ENCODE data around the gene IRX3. TPM values are rescaled to one million over a fixed set of nuclear protein-coding genes. Genes with fewer than 3 reads are reported as not detected.

IRX3 gene
- total and polyA plus RNA-seq, 10 of the 15 experiments (the other 5 are each of a cell fraction or from before 2014, with no cell fraction given): 0.05 TPM; not detected in 9

GRCh38 chr16:54282202-54282927 is 4.2 kb downstream of the IRX3 start:
- CTCF ChIA-PET: interaction anchor here (0.8 kb wide), 1 partner anchor 90 kb away, joined by 3 read pairs; no protein-coding TSS in a partner anchor
- no peak overlapping the region for H3K4me3 ChIP-seq

More at GRCh38 chr16:54282202-54282927, 4.2 kb downstream of the IRX3 start:
- H3K79me2 ChIP-seq (ENCODE audit: control insufficient read depth, insufficient read depth, low read length): no peaks in the 10 kb centered on the region
- no peaks in the 10 kb centered on the region for H3K36me3 ChIP-seq (ENCODE audit: control insufficient read depth in 2 of 2, insufficient read depth in 2 of 2, low read length in 1 of 2)
- peaks cover 7 to 8% of the 10 kb centered on the region in 2 experiments for H3K27me3 ChIP-seq (replicated peaks in 1 of 2; ENCODE audit: control insufficient read depth in 2 of 2, insufficient read depth in 2 of 2, low read length in 1 of 2)
- H2AFZ ChIP-seq (ENCODE audit: control insufficient read depth, low read depth, low read length): no peak overlapping the region
- ATAC-seq: peak; percentile 74
- ChIA-PET RAD21 (ENCODE audit: unreplicated experiment) (no interaction called here), POLR2A (no interaction called here), SMC1A (ENCODE audit: uncharacterized antibody, unreplicated experiment) (interaction anchor here (0.9 to 1.2 kb wide), 2 partner anchors 370 to 740 kb away, joined by 3 read pairs; no protein-coding TSS in a partner anchor)
- H3K4me1 ChIP-seq (ENCODE audit: control insufficient read depth, insufficient read depth, low read length): no peaks in the 10 kb centered on the region
- intact Hi-C loops (cut with micrococcal nuclease; ENCODE audit: unreplicated experiment): loop anchor here (10.0 kb wide), 1 partner anchor 508 kb away; no protein-coding TSS in a partner anchor
- H3K27ac ChIP-seq (ENCODE audit: control insufficient read depth, insufficient read depth): no peak overlapping the region
- TF ChIP-seq TCF7 (IDR thresholded peaks at IDR 0.05; ENCODE audit: borderline replicate concordance) (no peak), ATF2 (IDR thresholded peaks at IDR 0.05; ENCODE audit: low read length) (no peak), ATF3 (IDR thresholded peaks at IDR 0.05; ENCODE audit: borderline replicate concordance, extremely low read depth, low read depth, low read length) (no peak), POLR2A (IDR thresholded peaks at IDR 0.05; ENCODE audit: low read depth, low read length) (no peak), RAD21 (IDR thresholded peaks at IDR 0.05; ENCODE audit: insufficient read depth, low read depth, low read length) (0 out of 2 replicates have a peak, but pooled peaks have one; percentile 5), CTCF (IDR thresholded peaks at IDR 0.05 in 2 of 3, conservative IDR thresholded peaks at IDR 0.05 in 1 of 3; ENCODE audit: control insufficient read depth in 2 of 3, extremely low read depth in 1 of 3, insufficient read depth in 1 of 3, low read depth in 3 of 3, low read length in 3 of 3) (peak; percentile 27 to 38 (median 29); a peak in 4 of 6 replicates), MEF2A (IDR thresholded peaks at IDR 0.05; ENCODE audit: insufficient read depth, low read depth, low read length) (no peak), SPI1 (IDR thresholded peaks at IDR 0.05; ENCODE audit: borderline replicate concordance, insufficient read depth, low read depth, low read length) (no peak)
- H4K20me1 ChIP-seq (ENCODE audit: control insufficient read depth, insufficient read depth): no peaks in the 10 kb centered on the region
- no peak for DNase-seq (ENCODE audit: low read depth, low spot score)
- no peak overlapping the region for H3K4me2 ChIP-seq (ENCODE audit: control insufficient read depth, insufficient read depth)
- in situ Hi-C loops (cut with MboI): no loop called here
- BruUV-seq (replicated peaks): no TSS peak
- H3K9ac ChIP-seq (ENCODE audit: control insufficient read depth, insufficient read depth, low read length): no peak overlapping the region
- H3K9me3 ChIP-seq (replicated peaks; ENCODE audit: control insufficient read depth, insufficient read depth, low read length): no peaks in the 10 kb centered on the region; the same call in 2 of the 3 replicates
- WGBS (ENCODE audit: insufficient coverage, insufficient replicate concordance, low lambda C conversion rate, missing lambda C conversion rate): 25% methylated on average over 37 of the region's 42 CpGs
- no peak for FAIRE-seq

All from GM12878 (cell line).